Jurkat, Clone E6-1 (cell line): ENCODE data around the gene AMFR.

Experiments
- DNase-seq: peaks from one replicate; pipeline ENCODE4 v3.0.0-alpha.2; 2011; ENCODE audit warnings: low read depth, low spot score
- H3K4me3 ChIP-seq: 2 replicates; pipeline ENCODE4 v1.5.1; 2011; ENCODE audit warnings: mild to moderate bottlenecking, low read length, control low read depth, moderate library complexity

The AMFR gene

DNA sequence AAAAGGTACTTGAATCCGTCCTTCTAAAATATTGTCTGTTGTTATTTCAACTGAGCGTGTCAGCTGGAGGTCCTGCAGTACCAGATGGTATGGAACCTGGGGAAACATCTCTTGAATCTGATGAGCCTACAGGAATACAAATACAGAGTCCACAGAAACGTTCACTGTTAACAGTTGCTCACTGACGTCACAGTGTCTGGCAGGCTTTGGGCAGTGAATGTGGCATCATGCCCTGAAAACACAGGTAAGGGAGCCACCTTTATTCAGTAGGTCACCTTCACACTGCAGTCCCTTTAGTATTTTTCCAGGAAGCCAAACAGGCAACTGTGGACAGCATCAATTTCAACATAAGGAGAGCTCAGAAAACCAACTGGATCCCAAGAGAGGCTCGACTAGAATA is 56.1 kb downstream of the AMFR start:
- no peak for DNase-seq
- no peak overlapping the region for H3K4me3 ChIP-seq

- no peak overlapping the region for H3K4me3 ChIP-seq
- DNase-seq: no peak
Measured at GRCh38 chr16:56368545-56368944, 56.8 kb downstream of the AMFR start.

GRCh38 chr16:56367764-56368163 is 57.6 kb downstream of the AMFR start:
- H3K4me3 ChIP-seq: no peak overlapping the region
- DNase-seq: no peak

DNA sequence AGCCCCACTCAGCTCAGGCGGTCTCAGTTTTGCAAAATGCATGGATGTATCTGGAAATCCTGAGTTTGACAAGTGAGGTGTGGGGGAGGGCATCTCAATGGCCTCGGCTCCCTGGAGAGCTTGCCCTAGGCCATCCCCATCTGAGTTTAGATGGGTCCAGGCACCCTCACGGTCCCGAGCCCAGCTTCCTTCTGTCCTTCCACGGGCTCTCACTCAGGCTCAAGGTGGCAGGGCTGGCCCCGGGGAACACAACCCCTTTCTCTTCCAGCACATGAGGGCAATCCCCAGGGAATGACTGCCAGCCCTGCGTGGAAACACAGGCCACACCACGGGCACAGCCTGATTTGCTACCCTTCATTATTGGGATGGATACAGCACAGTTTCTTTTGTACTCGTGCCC is 58.4 kb downstream of the AMFR start:
- no peak for DNase-seq
- H3K4me3 ChIP-seq: no peak overlapping the region

- no peak overlapping the region for H3K4me3 ChIP-seq
- DNase-seq: no peak
Measured at GRCh38 chr16:56365552-56365951, 59.8 kb downstream of the AMFR start.

GRCh38 chr16:56364865-56365264 is 60.5 kb downstream of the AMFR start:
- no peak overlapping the region for H3K4me3 ChIP-seq
- DNase-seq: no peak

DNA sequence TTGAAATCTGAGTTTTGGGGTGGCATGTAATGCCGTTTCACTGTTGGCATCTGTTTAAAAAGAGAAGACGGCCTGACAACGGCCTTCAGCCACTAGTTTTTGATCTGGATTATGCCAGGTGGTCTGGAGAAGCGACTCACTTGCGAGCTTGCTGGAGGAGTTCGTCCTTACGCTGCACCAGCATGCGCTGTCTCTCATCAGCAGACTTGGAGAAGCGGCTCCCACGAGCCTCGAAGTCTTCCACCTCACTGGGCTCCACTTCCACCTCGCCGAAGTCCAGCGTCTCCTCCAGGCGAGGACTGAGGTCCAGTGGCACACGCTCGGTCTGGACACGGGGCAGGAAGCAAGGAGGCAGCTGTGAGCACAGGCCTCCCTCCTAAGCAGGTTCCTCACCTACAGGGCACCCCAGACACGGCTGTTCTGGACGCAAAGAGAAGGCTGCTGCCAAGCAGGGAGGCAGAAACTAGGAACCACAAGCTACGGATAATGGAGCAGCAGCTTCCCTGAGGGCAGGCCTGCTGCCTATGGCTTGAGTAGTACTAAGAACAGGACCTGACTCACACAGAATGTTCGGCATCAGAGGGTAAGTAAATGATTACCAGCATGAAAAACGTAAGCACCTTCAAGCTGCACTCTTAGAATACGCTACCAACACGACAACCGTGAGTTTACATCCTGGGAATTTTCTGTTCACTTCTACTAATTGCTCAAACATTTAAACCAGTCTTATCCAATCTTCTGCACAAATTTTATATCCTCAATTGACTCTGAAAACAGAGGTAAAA is 61.4 kb downstream of the AMFR start:
- DNase-seq: no peak
- no peak overlapping the region for H3K4me3 ChIP-seq

DNA sequence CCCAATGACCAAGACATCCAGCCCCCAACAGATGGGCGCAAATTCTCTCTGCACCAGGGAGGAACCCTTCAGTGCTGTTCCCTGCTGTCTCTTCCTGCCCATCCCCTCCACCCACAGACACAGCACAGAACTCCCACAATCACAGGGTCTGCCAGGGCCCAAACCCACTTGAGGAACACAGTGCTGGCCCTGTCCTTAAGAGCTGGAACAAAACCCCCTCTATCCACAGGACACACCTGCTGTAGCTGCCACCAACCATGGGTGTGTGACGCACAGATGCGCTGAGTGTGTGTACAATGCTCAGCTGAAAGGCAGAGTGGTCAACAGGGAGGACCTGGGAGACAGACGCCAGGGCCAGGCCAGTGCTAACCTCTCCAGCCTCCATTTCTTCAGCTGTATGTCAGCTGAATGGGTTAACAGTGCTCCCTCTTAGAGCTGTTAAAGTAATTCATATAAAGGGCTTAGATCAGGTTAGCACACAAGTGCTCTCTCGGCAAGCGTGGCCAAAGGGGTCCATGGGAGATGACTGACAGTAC is 62.1 kb downstream of the AMFR start:
- DNase-seq: no peak
- no peak overlapping the region for H3K4me3 ChIP-seq

- no peak overlapping the region for H3K4me3 ChIP-seq
- no peak for DNase-seq
Measured at GRCh38 chr16:56362706-56363105, 62.6 kb downstream of the AMFR start.

GRCh38 chr16:56362057-56362655 is 63.2 kb downstream of the AMFR start:
- H3K4me3 ChIP-seq: no peak overlapping the region

GRCh38 chr16:56360117-56361008 is 65.0 kb downstream of the AMFR start:
- no peak for DNase-seq
- no peak overlapping the region for H3K4me3 ChIP-seq

More at GRCh38 chr16:56362057-56362655, 63.2 kb downstream of the AMFR start:
- DNase-seq: no peak

GRCh38 chr16:56357765-56358322 is 67.5 kb downstream of the AMFR start:
- DNase-seq: no peak
- H3K4me3 ChIP-seq: no peak overlapping the region

GRCh38 chr16:56357241-56357764 is 68.0 kb downstream of the AMFR start:
- DNase-seq: no peak
- no peak overlapping the region for H3K4me3 ChIP-seq

DNA sequence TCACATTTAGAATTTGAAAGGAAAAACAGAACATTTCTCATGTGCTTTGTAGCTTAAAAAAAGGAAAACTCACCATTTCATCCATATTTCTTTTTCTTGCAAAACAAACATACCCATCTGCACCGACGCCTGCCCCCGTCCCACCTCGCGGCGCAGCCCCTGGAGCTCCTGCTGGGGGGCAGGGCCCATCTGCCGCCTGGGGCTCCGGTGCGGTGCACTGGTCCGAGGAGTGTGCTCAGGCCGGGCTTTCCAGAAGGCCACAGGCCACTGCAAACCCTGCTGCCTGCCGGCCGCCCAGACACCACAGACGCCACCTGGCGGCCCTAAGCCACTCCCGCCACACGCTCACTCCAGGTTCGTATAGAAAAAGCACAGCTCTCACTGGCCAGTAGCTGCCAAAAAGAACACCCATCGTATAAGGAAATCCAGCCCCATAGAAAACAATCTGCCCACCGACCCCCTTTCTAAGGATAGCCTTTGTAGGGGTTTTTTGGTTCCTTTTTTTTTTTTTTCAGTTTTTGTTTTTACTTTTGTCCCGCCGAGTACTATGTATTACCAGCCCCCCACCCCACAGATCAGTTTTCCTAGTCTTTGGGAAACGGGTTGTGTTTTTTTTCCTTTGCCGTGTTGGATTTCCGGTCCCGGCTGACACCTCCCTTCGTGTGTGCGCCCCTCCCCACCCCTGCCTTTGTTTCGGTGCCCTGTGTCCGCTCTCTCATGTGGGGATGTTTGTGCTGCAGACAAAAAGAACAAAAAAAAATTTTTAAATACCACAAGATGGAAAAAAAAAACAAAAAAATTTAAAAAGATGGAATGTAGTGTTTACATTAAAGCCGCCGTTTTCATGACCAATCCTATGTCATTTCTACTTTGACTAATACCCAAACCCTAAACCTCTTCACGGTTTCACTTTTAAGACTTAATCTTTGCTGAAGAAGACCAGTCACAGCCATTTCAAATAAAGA is 68.8 kb downstream of the AMFR start:
- DNase-seq: peak; percentile 27

DNA sequence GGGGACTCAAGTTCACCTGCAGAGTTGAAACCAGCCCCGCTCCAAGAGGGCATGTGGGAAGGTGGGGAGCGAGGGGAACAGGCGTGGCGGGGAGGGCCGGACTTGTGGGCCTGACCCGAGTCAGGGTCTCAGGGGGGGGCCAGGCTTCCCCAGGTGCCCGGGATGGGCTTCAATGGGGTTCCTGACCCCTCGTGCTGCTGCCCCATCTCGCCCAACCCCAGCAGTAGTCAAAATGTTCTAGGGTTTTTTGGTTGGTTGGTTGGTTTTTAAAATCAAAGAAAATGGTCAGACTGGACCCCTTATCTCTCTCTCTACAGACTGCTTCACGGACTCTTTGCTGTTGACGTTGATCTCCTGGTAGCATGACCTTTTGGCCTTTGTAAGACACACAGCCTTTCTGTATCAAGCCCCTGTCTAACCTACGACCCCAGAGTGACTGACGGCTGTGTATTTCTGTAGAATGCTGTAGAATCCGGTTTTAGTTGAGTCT is 69.5 kb downstream of the AMFR start:
- DNase-seq: no peak
- H3K4me3 ChIP-seq: no peak overlapping the region

More for the DNA sequence above, 68.8 kb downstream of the AMFR start:
- peak overlapping the region; percentile 27 for H3K4me3 ChIP-seq

- DNase-seq: no peak
- no peak overlapping the region for H3K4me3 ChIP-seq
Measured at GRCh38 chr16:56355221-56355620, 70.1 kb downstream of the AMFR start.

- no peak for DNase-seq
Measured at GRCh38 chr16:56354746-56355145, 70.6 kb downstream of the AMFR start.

GRCh38 chr16:56354016-56354415 is 71.3 kb downstream of the AMFR start:
- no peak overlapping the region for H3K4me3 ChIP-seq
- no peak for DNase-seq

More at GRCh38 chr16:56354746-56355145, 70.6 kb downstream of the AMFR start:
- H3K4me3 ChIP-seq: no peak overlapping the region
